GM23338 (cell line): Measurements from ENCODE around the gene NSMCE1. TPM values are rescaled to one million over a fixed set of nuclear protein-coding genes. Genes with fewer than 3 reads are reported as not detected.

Source experiments
- ATAC-seq: fragments of 200-7000 bp; cut with Tn5 transposase; 3 replicates; pipeline ENCODE4 v1.9.1; 2020
- DNase-seq: peaks from one replicate; pipeline ENCODE4 v3.0.0-alpha.2; 2015; ENCODE audit warnings: low spot score
- H2AFZ ChIP-seq: fragments of 200-600 bp; sonication (generic); 2 replicates; pipeline ENCODE4 v1.8.0; 2016; ENCODE audit warnings: antibody characterized with exemption, mild to moderate bottlenecking, moderate library complexity
- H3F3A ChIP-seq: fragments of 200-600 bp; sonication (generic); replicated peaks from 2 replicates; pipeline ENCODE4 v1.8.0; 2017; ENCODE audit warnings: antibody characterized with exemption, mixed run types, low read depth
- H3K27ac ChIP-seq: fragments of 200-600 bp; sonication (generic); 2 replicates; pipeline ENCODE4 v1.6.1; 2016; ENCODE audit warnings: low read depth
- H3K27me3 ChIP-seq: fragments of 200-600 bp; sonication (generic); 2 replicates; pipeline ENCODE4 v1.8.0; 2016; ENCODE audit warnings: mild to moderate bottlenecking, mixed run types, moderate library complexity; ENCODE audit not compliant: insufficient read depth
- H3K36me3 ChIP-seq: fragments of 200-600 bp; sonication (generic); 2 replicates; pipeline ENCODE4 v1.8.0; 2016; ENCODE audit warnings: mild to moderate bottlenecking; ENCODE audit not compliant: insufficient read depth
- H3K4me1 ChIP-seq: fragments of 200-600 bp; sonication (generic); 2 replicates; pipeline ENCODE4 v1.8.0; 2016; ENCODE audit warnings: mild to moderate bottlenecking, moderate library complexity; ENCODE audit not compliant: insufficient read depth
- H3K4me2 ChIP-seq: fragments of 200-600 bp; sonication (generic); 2 replicates; pipeline ENCODE4 v1.7.1; 2017; ENCODE audit warnings: mixed run types
- H3K4me3 ChIP-seq: fragments of 200-600 bp; sonication (generic); 2 replicates; pipeline ENCODE4 v1.6.1; 2016; ENCODE audit warnings: mixed run types
- H3K79me2 ChIP-seq: fragments of 200-600 bp; sonication (generic); replicated peaks from 2 replicates; pipeline ENCODE4 v1.8.0; 2017; ENCODE audit warnings: mild to moderate bottlenecking; ENCODE audit not compliant: insufficient read depth
- H3K9me2 ChIP-seq: fragments of 200-600 bp; sonication (generic); 2 replicates; pipeline ENCODE4 v1.8.0; 2017; ENCODE audit not compliant: insufficient read depth
- H4K20me1 ChIP-seq: fragments of 200-600 bp; sonication (generic); replicated peaks from 2 replicates; pipeline ENCODE4 v1.8.0; 2017; ENCODE audit warnings: mild to moderate bottlenecking; ENCODE audit not compliant: insufficient read depth
- H3K27ac Mint-ChIP-seq: 2 replicates; pipeline ENCODE4 v1.8.0; 2020; ENCODE audit warnings: inconsistent platforms, mild to moderate bottlenecking, moderate library complexity, mixed read lengths
- H3K27me3 Mint-ChIP-seq: 3 replicates; pipeline ENCODE4 v1.8.0; 2022; ENCODE audit warnings: low read depth, mild to moderate bottlenecking, moderate library complexity, mixed read lengths, inconsistent platforms; ENCODE audit not compliant: insufficient read depth, poor library complexity
- H3K36me3 Mint-ChIP-seq: 3 replicates; pipeline ENCODE4 v1.8.0; 2021; ENCODE audit warnings: low read depth, mild to moderate bottlenecking, inconsistent platforms, moderate library complexity, mixed read lengths
- H3K4me1 Mint-ChIP-seq: 3 replicates; pipeline ENCODE4 v1.8.0; 2020; ENCODE audit warnings: mild to moderate bottlenecking, inconsistent platforms, mixed read lengths
- H3K4me3 Mint-ChIP-seq: 3 replicates; pipeline ENCODE4 v1.8.0; 2021; ENCODE audit warnings: moderate library complexity, mild to moderate bottlenecking, inconsistent platforms, mixed read lengths
- H3K9me3 Mint-ChIP-seq: 3 replicates; pipeline ENCODE4 v1.8.0; 2020; ENCODE audit warnings: moderate library complexity, mild to moderate bottlenecking, inconsistent platforms, mixed read lengths
- CREB1 ChIP-seq: fragments of 250-450 bp; sonication (Bioruptor Pico); IDR thresholded peaks from 2 replicates; pipeline ENCODE4 v1.5.0; 2020; ENCODE audit warnings: low read depth, mild to moderate bottlenecking, moderate library complexity
- CTCF ChIP-seq, 2 experiments: fragments of 200-600 bp in 1 of 2; sonication (generic) in 1 of 2; conservative IDR thresholded peaks; 2 replicates each; pipeline versions ENCODE4 v1.5.1 to v1.6.1; 2016 to 2017; ENCODE audit warnings: antibody characterized with exemption in 2 of 2, low read depth in 2 of 2, mild to moderate bottlenecking in 2 of 2, moderate library complexity in 1 of 2
- ETS1 ChIP-seq: IDR thresholded peaks from 2 replicates; pipeline ENCODE4 v1.6.1; 2016; ENCODE audit warnings: antibody characterized with exemption
- EZH2 ChIP-seq: fragments of 200-600 bp; sonication (generic); IDR thresholded peaks from one replicate; pipeline ENCODE4 v1.8.0; 2017; ENCODE audit warnings: antibody characterized with exemption, mild to moderate bottlenecking, low read depth; ENCODE audit not compliant: unreplicated experiment
- EZH2phosphoT487 ChIP-seq: fragments of 200-600 bp; sonication (generic); IDR thresholded peaks from one replicate; pipeline ENCODE4 v1.8.1; 2018; ENCODE audit warnings: antibody characterized with exemption; ENCODE audit not compliant: unreplicated experiment
- JUNB ChIP-seq: IDR thresholded peaks from one replicate; pipeline ENCODE4 v1.6.1; 2016; ENCODE audit warnings: antibody characterized with exemption; ENCODE audit not compliant: unreplicated experiment
- NANOG ChIP-seq: IDR thresholded peaks from 2 replicates; pipeline ENCODE4 v1.6.1; 2016; ENCODE audit warnings: antibody characterized with exemption, borderline replicate concordance
- POLR2AphosphoS5 ChIP-seq: IDR thresholded peaks from 2 replicates; pipeline ENCODE4 v1.6.1; 2016; ENCODE audit warnings: antibody characterized with exemption, low read depth
- REST ChIP-seq: IDR thresholded peaks from one replicate; pipeline ENCODE4 v1.6.1; 2018; ENCODE audit warnings: antibody characterized with exemption; ENCODE audit not compliant: unreplicated experiment
- STAT1 ChIP-seq: IDR thresholded peaks from one replicate; pipeline ENCODE4 v1.6.1; 2016; ENCODE audit warnings: antibody characterized with exemption; ENCODE audit not compliant: unreplicated experiment
- ZNF114 ChIP-seq: fragments of 250-450 bp; sonication (Bioruptor Pico); IDR thresholded peaks from 2 replicates; pipeline ENCODE4 v1.5.0; 2020; ENCODE audit warnings: mild to moderate bottlenecking, moderate library complexity
- ZNF331 ChIP-seq: fragments of 250-450 bp; sonication (Bioruptor Pico); IDR thresholded peaks from 2 replicates; pipeline ENCODE4 v1.5.0; 2020; ENCODE audit warnings: low read depth, mild to moderate bottlenecking, moderate library complexity
- ZNF462 ChIP-seq: fragments of 250-450 bp; sonication (Bioruptor Pico); IDR thresholded peaks from 2 replicates; pipeline ENCODE4 v1.5.0; 2020; ENCODE audit warnings: mild to moderate bottlenecking, moderate library complexity
- polyA plus RNA-seq: library from polyadenylated mRNA; unstranded; fragments of >200 nt; fragmentation: Nextera tagmentation; extraction: Ambion mirVana; gene quantifications from 2 replicates; pipeline ENCODE4 v1.2.1, GENCODE V29; 2016
- total RNA-seq: library from RNA; depleted of rRNA; stranded (reverse); fragments of >200 nt; shearing (Covaris generic); gene quantifications from 2 replicates; pipeline ENCODE4 v1.2.3, GENCODE V29; 2014

NSMCE1 gene
- total and polyA plus RNA-seq, 2 experiments from 2014 or later: 30.6 to 50.8 TPM

GRCh38 chr16:27239026-27239425 is 29.5 kb downstream of the NSMCE1 start:
- no peaks in the 10 kb centered on the region for H4K20me1 ChIP-seq
- no peak overlapping the region for H3K4me3 ChIP-seq
- peaks cover 10% of the 10 kb centered on the region for H3K4me1 ChIP-seq
- Mint-ChIP-seq H3K36me3 (no peaks in the 10 kb centered on the region), H3K4me3 (no peak overlapping the region), H3K9me3 (no peaks in the 10 kb centered on the region), H3K27ac (no peak overlapping the region), H3K4me1 (peaks cover 40% of the 10 kb centered on the region), H3K27me3 (peaks cover 3% of the 10 kb centered on the region)
- no peak for TF ChIP-seq STAT1
- TF ChIP-seq POLR2AphosphoS5: no peak
- TF ChIP-seq CREB1 (CRISPR knock-in tag): no peak
- TF ChIP-seq EZH2phosphoT487: no peak
- no peak for TF ChIP-seq JUNB
- TF ChIP-seq ZNF114: no peak
- TF ChIP-seq ETS1: no peak
- TF ChIP-seq REST: no peak
- no peak for TF ChIP-seq ZNF462 (CRISPR knock-in tag)
- no peak for TF ChIP-seq NANOG
- TF ChIP-seq CTCF (conservative IDR thresholded peaks at IDR 0.05; ENCODE audit: low read depth in 2 of 2): no peak
- no peak for TF ChIP-seq ZNF331 (CRISPR knock-in tag)
- no peak for TF ChIP-seq EZH2
- H3K9me2 ChIP-seq: no peaks in the 10 kb centered on the region
- no peaks in the 10 kb centered on the region for H3F3A ChIP-seq
- H3K27ac ChIP-seq: no peak overlapping the region
- ATAC-seq (no peak), DNase-seq (no peak)
- no peaks in the 10 kb centered on the region for H3K27me3 ChIP-seq
- no peaks in the 10 kb centered on the region for H3K36me3 ChIP-seq
- H3K4me2 ChIP-seq: no peak overlapping the region
- no peak overlapping the region for H2AFZ ChIP-seq
- no peaks in the 10 kb centered on the region for H3K79me2 ChIP-seq
